Neuron (in vitro differentiated cells): ENCODE data around the gene PTPRN2.
"Not testable (repeated sequence)": the region's sequence is repeated elsewhere in the genome, so short reads cannot be mapped to it uniquely, and the experiment has no call there.

Source experiments
- H2AFZ ChIP-seq: one replicate; pipeline ENCODE4 v1.6.1; 2013; ENCODE audit warnings: low read depth, mild to moderate bottlenecking, inconsistent platforms, low read length, moderate library complexity
- H3K27me3 ChIP-seq: one replicate; pipeline ENCODE4 v1.6.1; 2013; ENCODE audit warnings: low read length; ENCODE audit not compliant: insufficient read depth
- H3K36me3 ChIP-seq: one replicate; pipeline ENCODE4 v1.6.1; 2013; ENCODE audit warnings: low read length; ENCODE audit not compliant: insufficient read depth
- H3K4me1 ChIP-seq: one replicate; pipeline ENCODE4 v1.6.1; 2013; ENCODE audit warnings: low read length; ENCODE audit not compliant: insufficient read depth
- H3K4me3 ChIP-seq: 2 replicates; pipeline ENCODE4 v1.5.1; 2013; ENCODE audit warnings: mild to moderate bottlenecking, low read length, moderate library complexity
- H3K9me3 ChIP-seq: one replicate; pipeline ENCODE4 v1.6.1; 2013; ENCODE audit warnings: low read length

Gene PTPRN2

DNA sequence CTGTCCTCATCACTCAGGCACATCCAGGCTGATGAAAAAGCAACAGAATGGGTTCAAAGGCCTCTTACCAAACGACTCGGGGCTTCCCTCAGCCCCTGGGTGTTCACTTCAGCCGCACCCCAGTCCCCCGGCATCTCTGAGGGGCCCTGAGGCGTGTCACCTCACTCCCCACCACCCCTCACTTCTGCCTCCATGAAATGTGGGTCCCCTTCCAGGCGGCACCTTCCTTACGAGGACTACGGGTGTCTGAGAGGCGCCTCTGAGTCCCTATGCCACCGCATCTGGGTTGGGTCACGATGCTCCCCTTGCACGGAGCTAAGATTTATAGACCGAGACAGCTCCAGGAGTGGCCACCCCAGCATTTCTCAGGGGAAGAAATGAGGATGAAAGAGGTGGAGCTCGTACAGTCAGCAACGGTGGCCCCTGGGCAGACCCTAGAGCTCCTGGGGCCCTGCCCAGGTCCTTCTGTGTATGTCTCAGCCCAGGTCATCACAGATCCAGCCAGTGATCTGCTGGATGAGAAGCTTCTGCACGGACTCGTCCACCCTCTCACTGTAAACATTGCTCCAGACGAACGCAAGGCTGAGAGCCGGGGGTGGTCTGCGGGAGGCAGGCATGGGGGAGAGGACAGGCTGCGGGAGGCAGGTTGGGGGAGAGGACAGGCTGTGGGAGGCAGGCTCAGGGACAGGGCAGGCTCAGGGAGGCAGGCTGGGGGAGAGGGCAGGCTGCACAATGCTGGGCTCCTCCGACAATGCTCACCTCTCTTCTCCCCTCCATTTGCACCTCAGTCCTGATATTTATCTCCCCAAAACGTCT lies 842.6 kb downstream of the PTPRN2 start:
- peaks cover 8% of the 10 kb centered on the region for H3K4me1 ChIP-seq
- H3K9me3 ChIP-seq = no peaks in the 10 kb centered on the region
- no peaks in the 10 kb centered on the region for H3K36me3 ChIP-seq
- H2AFZ ChIP-seq = no peak overlapping the region
- no peaks in the 10 kb centered on the region for H3K27me3 ChIP-seq
- no peak overlapping the region for H3K4me3 ChIP-seq

DNA sequence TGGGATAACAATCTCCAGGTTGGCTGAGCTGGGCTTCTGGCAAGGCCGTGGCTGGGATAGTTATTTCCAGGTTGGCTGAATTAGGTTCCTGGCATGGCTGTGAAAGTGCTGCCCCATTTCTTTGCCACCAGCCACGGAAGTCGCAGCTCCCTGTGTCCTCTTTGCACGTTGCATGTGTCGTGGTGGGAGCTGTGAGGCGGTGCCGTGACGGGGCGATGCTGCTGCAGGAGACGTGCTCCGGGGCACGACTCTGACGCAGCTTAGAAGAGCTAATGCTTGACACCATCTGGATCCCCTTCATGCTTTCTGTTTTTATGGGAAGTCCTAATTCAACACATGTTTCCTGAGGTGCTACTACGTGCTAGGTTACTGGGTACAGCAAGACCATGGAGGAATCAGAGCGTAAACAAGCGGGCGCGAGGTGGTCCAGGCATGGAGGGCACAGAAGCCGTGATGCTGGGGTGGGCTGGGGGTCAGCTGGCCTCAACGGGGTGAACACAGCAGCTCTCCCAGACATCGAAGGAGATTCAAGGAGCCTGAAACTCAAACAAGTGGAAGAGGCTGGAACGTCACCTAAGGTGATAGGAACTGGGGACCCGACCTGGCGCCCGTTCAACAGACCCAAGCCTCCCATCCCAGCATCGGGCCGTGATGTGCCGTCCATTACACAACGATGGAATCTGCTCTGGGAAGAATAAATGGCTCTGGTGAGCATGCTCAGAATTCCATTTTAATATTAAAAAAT lies 843.7 kb downstream of the PTPRN2 start:
- Histone ChIP-seq H2AFZ (no peak overlapping the region), H3K4me3 (no peak overlapping the region), H3K4me1 (peaks cover 8% of the 10 kb centered on the region), H3K27me3 (no peaks in the 10 kb centered on the region), H3K9me3 (no peaks in the 10 kb centered on the region), H3K36me3 (no peaks in the 10 kb centered on the region)

DNA sequence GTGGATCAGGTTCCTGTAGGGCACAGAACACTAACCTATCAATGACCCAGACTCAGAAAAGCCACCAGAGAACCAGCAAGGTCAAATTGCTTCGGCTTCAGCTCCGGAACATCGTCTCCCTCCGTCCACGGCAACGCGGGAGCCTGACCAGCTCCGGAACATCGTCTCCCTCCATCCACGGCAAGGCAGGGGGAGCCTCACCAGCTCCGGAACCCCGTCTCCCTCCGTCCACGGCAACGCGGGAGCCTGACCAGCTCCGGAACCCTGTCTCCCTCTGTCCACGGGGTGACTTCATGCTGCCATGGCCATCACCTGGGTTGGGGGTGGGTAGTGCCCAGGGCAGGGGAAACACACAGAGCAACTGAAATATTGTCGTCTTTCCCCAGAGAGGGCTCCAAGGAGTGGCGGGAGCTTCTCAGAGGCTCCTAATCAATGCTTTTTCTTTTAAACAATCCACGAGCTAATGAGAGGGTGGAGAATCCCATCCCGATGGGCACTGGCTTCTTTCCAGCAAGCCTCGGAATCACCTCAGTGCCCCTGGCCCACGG lies 847.3 kb downstream of the PTPRN2 start:
- H2AFZ ChIP-seq = no peak overlapping the region

GRCh38 chr7:157739650-157740049 lies 848.0 kb downstream of the PTPRN2 start:
- H3K4me3 ChIP-seq = no peak overlapping the region
- H2AFZ ChIP-seq = no peak overlapping the region
- H3K36me3 ChIP-seq = no peaks in the 10 kb centered on the region
- H3K4me1 ChIP-seq = peaks cover 24% of the 10 kb centered on the region
- no peaks in the 10 kb centered on the region for H3K27me3 ChIP-seq
- no peaks in the 10 kb centered on the region for H3K9me3 ChIP-seq

More for the DNA sequence above, 847.3 kb downstream of the PTPRN2 start:
- Histone ChIP-seq H3K9me3 (no peaks in the 10 kb centered on the region), H3K4me3 (no peak overlapping the region), H3K36me3 (no peaks in the 10 kb centered on the region), H3K27me3 (no peaks in the 10 kb centered on the region), H3K4me1 (peaks cover 24% of the 10 kb centered on the region)

DNA sequence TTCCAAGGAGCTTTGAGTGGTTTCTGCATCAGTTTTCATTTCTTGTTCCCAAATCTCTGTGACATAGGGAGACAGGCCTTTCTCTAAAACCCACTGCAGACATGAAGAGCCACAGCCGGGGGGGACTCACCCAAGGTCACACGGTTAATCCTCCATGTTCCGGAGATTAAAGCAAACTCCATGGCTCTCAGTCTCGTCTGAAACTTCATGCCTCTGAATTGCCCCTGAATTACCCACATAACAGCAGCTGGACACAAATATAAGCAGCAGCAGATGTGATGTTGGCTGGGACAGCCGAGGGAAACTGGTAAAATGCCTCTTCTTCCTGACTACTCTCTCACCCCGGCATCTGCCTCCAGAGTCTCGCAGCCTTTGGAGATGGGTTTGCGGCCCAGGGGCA lies 848.6 kb downstream of the PTPRN2 start:
- no peaks in the 10 kb centered on the region for H3K27me3 ChIP-seq
- H3K36me3 ChIP-seq = no peaks in the 10 kb centered on the region
- H2AFZ ChIP-seq = no peak overlapping the region
- no peak overlapping the region for H3K4me3 ChIP-seq
- H3K9me3 ChIP-seq = no peaks in the 10 kb centered on the region
- peaks cover 24% of the 10 kb centered on the region for H3K4me1 ChIP-seq

DNA sequence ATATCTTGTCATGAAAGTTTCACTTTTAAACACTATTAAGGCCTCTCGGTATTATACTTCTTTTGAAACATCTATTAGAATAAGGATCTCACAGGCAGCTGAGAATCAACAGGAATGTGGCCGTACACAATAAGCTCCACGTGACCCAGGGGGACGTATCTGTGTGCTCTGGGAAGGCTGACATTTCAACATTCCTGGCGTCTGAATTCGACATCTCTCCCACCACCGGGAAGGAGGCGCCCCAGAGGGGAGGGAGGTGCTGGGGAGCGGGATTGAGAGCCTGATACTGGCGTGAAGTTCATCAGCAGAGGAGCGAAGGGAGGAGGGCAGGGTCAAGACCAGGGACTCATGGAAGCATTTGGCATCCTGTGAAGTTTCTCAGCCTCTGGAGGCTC lies 849.6 kb downstream of the PTPRN2 start:
- Histone ChIP-seq H2AFZ (peak overlapping the region; percentile 63), H3K4me3 (peak overlapping the region; percentile 9), H3K9me3 (no peaks in the 10 kb centered on the region), H3K36me3 (no peaks in the 10 kb centered on the region), H3K4me1 (peaks cover 24% of the 10 kb centered on the region), H3K27me3 (no peaks in the 10 kb centered on the region)

DNA sequence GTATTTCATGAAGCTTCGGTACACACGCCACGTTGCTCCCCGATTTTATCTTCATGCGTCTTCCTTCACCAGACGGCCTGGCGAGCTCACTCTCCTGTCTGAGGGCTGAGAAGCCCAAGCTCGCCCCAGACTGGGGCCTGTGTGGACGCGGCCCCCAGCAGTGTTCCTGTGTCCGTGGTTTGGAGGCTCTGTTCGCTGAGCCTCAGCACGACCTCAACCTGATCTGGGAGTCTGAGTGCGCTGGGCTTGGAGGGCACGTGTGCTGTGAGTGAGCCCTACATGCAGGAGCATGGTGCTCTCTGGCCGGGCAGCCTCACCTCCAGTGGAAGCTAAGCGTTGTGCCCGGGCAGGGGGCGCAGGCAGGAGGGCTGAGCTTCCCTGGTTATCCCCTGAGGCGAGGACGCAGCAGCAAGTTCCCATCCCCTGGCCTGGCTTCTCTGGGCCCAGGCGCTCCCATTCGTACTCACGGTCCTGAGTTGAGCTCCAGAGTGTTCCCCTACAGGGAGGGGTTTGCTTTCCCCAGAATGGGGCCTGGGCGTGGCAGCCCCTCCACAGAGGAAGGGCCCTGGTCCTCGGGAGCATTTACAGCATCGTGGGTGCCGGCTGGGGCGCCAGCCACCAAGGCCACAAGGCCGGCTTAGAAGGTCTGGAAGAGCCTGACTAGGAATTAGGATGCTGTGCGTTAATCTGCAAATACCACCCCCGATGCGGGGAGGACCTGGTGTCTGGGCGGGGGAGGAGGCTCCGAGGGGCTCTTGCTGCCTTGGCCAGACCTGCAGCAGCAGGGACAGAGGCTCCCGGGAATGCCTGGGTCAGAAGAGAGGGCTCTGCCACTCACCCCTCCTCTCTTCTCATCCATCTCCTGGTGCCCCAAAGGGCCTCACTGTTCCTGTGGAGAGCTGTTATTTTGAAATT lies 850.2 kb downstream of the PTPRN2 start:
- Histone ChIP-seq H3K36me3 (no peaks in the 10 kb centered on the region), H3K4me1 (peaks cover 18% of the 10 kb centered on the region), H2AFZ (peak overlapping the region; percentile 63), H3K27me3 (no peaks in the 10 kb centered on the region), H3K9me3 (no peaks in the 10 kb centered on the region), H3K4me3 (no peak overlapping the region)

- H3K9me3 ChIP-seq = no peaks in the 10 kb centered on the region
- no peak overlapping the region for H2AFZ ChIP-seq
- H3K36me3 ChIP-seq = no peaks in the 10 kb centered on the region
- H3K27me3 ChIP-seq = no peaks in the 10 kb centered on the region
- no peak overlapping the region for H3K4me3 ChIP-seq
- H3K4me1 ChIP-seq = peaks cover 16% of the 10 kb centered on the region
Measured at GRCh38 chr7:157736341-157736740, 851.3 kb downstream of the PTPRN2 start.

DNA sequence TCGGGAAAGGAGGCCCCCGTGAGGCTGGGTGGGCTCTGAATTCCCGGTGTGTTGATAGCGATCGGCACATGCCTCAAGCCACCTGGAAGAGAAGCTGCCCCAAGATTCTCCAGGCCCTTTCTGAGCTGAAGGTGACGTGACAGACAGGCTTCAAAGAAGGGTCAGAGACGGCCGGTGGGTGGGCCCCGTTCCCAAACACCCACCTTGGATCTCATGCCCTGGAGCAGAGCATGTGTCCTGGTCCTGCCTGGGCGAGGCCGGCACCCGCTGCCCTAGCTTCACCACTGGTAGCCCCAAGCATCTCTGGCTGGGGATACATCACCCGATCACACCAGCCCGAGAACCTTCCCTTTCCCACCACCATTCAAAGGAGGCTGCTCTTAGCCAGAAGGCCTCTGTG lies 851.8 kb downstream of the PTPRN2 start:
- Histone ChIP-seq H3K4me1 (peaks cover 16% of the 10 kb centered on the region), H3K9me3 (no peaks in the 10 kb centered on the region), H3K4me3 (no peak overlapping the region), H2AFZ (no peak overlapping the region), H3K36me3 (no peaks in the 10 kb centered on the region), H3K27me3 (no peaks in the 10 kb centered on the region)

GRCh38 chr7:157734676-157735640 lies 852.7 kb downstream of the PTPRN2 start:
- no peaks in the 10 kb centered on the region for H3K36me3 ChIP-seq
- H2AFZ ChIP-seq = no peak overlapping the region
- no peaks in the 10 kb centered on the region for H3K9me3 ChIP-seq
- H3K27me3 ChIP-seq = no peaks in the 10 kb centered on the region
- H3K4me1 ChIP-seq = peaks cover 16% of the 10 kb centered on the region
- H3K4me3 ChIP-seq = no peak overlapping the region

- H2AFZ ChIP-seq, H3K36me3 ChIP-seq, H3K27me3 ChIP-seq, H3K9me3 ChIP-seq, H3K4me3 ChIP-seq: not testable (repeated sequence)
- H3K4me1 ChIP-seq = peaks cover 16% of the 10 kb centered on the region
Measured at GRCh38 chr7:157733760-157734395, 853.7 kb downstream of the PTPRN2 start.
